ENCODE data around the gene TH.

Gene TH

DNA sequence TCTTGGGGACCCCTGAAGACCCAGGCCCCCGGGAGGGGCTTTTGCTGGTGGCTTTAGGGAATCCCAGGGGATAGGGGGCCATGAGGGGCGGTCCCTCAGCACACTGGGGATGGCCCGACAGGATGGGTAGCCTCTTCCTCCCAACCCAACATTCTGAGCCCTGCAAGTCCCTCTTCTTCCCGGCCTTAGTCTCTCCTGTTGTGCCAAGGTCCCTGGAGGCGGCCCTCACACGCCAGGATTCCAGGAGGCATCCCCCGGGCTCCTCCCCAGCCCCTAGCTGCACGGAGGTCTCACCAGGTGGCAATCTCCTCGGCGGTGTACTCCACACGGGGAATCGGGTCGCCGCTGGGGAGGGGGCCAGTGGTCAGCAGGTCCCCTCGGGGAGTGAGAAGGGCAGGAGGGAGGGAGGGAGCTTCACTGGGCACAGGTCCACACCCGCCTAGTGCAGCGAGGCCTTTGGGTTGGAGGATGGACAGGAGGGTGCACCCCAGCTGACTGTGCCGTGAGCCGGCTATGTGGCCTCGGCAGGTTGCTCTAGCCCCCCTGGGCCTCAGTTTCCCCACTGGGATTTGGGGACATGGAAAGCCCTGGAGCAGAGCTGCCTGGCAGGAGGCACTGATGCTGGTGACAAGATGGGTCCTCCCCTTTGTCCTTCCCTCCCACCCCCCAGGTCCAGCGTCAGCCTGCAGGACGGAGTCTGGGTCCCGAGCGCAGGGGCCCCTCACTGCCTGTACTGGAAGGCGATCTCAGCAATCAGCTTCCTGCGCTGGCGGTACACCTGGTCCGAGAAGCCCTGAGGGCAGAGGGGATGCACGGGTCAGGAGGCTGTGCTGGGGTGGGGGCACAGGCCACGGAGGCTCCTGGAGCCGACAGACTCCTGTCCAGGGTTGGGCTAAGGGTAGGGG, 4.2 kb downstream of the TH start:
- DNase-seq (ENCODE audit: low read depth): no peak
- no peak overlapping the region for H3K4me3 ChIP-seq (ENCODE audit: low read depth, low read length)

DNA sequence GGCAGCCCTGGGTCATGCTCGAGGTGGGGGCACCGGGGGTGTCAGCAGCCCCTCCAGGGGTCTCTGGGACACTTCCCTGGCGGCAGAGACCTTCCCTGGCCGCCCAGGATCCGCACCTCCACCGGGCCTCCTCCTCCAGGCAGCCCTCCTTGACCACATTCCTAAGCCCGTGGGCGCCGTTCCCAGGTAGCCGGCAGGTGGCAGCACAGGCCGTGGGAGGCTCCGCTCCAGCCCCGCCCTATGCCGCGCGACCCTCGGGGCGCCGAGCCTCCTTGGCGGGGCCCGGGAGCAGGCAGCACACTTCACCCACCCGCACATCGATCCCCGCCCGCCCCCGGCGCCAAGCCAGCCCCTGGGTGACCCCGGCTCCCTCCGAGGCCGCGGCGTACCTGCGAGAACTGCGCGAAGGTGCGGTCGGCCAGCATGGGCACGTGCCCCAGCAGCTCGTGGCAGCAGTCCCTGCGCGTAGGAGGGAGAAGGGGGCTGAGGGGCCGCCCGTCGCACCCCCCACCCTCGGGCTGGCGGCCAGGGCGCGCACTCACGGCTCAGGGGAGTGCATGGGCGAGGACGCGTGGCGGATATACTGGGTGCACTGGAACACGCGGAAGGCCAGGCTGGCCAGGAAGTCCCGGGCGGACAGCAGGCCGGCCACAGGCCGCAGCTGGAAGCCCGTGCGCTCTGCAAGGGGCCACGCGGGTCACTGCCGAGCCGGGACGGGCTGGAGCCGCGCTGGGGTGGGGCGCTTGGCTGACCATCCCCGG, 5.3 kb downstream of the TH start:
- DNase-seq (ENCODE audit: low read depth): no peak
- H3K4me3 ChIP-seq (ENCODE audit: low read depth, low read length): no peak overlapping the region

DNA sequence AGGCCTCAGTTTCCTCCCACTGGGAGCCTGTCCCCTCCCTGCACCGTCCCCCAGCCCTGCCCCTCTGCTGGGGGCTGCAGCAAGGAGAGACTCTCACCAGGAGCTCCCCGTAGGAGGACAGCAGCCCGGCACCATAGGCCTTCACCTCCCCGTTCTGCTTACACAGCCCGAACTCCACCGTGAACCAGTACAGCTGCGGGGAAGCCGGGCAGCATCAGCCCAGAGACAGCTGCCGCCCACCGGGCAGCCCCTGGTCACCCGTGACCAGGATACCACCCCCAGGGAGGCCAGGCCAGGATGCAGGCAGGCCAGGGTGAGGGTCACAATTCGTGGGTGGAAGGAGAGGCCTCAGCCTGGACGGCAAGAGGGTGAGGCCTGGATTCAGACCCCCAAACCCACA, 6.0 kb downstream of the TH start:
- DNase-seq (ENCODE audit: low read depth): no peak
- H3K4me3 ChIP-seq (ENCODE audit: low read depth, low read length): no peak overlapping the region

- no peak overlapping the region for H3K4me3 ChIP-seq (ENCODE audit: low read depth, low read length)
- DNase-seq (ENCODE audit: low read depth): no peak
These were observed 6.6 kb downstream of the TH start for GRCh38 chr11:2164861-2165555.

GRCh38 chr11:2164081-2164480, 7.5 kb downstream of the TH start:
- no peak overlapping the region for H3K4me3 ChIP-seq (ENCODE audit: low read depth, low read length)
- DNase-seq (ENCODE audit: low read depth): no peak

GRCh38 chr11:2163428-2163978, 8.1 kb downstream of the TH start:
- no peak for DNase-seq (ENCODE audit: low read depth)

GRCh38 chr11:2160736-2161259, 10.8 kb downstream of the TH start, which contains the start of gene INS:
Gene INS (minus strand): TSS chr11:2161209. CDS start chr11:2160971, 238 bp downstream.
- no peak for DNase-seq (ENCODE audit: low read depth)
- no peak within 1 kb of the TSS for H3K4me3 ChIP-seq (ENCODE audit: low read depth, low read length)

More at GRCh38 chr11:2163428-2163978, 8.1 kb downstream of the TH start:
- no peak overlapping the region for H3K4me3 ChIP-seq (ENCODE audit: low read depth, low read length)

GRCh38 chr11:2159536-2160413, 11.8 kb downstream of the TH start:
- no peak overlapping the region for H3K4me3 ChIP-seq (ENCODE audit: low read depth, low read length)
- no peak for DNase-seq (ENCODE audit: low read depth)

- no peak overlapping the region for H3K4me3 ChIP-seq (ENCODE audit: low read depth, low read length)
- DNase-seq (ENCODE audit: low read depth): no peak
These were observed 12.6 kb downstream of the TH start for GRCh38 chr11:2158966-2159365.

- DNase-seq (ENCODE audit: low read depth): no peak
- no peak overlapping the region for H3K4me3 ChIP-seq (ENCODE audit: low read depth, low read length)
These were observed 13.3 kb downstream of the TH start for GRCh38 chr11:2158296-2158737.

DNA sequence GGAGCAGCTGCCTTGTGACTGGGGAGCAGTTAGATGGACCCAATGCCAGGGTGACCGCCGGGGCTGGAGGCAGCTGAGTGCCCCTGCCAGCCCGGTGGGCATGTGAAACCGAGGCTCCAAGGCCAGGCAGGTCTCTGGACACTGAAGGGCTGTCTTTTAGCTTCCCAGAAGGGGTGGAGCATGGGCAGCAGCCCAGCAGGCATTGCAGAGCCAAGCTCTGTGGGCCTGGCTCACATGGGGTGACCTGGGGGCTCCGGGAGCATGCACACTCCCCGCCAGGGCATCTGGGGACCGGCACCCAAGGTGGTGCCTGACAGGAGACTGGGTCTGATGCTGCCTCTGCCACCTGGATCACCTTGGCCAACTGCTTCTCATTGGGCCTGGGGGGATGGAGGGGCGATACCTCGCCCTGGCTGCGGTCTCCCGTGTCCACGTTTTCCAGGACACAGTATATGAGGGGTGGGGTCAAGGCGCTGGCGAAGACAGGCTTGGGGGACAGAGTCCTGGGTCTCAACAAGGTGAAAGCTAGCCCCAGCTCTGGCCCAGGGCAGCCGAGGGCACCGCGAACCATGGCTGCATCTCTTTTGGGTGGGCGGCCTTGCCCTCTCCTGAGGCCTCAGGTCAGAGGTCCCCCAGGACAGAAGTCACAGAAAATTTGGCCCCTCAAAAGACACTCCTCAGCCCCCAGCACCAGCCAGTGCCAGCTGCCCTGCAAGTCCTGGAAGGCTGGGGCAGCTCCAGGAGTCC, 14.1 kb downstream of the TH start:
- H3K4me3 ChIP-seq (ENCODE audit: low read depth, low read length): no peak overlapping the region

DNA sequence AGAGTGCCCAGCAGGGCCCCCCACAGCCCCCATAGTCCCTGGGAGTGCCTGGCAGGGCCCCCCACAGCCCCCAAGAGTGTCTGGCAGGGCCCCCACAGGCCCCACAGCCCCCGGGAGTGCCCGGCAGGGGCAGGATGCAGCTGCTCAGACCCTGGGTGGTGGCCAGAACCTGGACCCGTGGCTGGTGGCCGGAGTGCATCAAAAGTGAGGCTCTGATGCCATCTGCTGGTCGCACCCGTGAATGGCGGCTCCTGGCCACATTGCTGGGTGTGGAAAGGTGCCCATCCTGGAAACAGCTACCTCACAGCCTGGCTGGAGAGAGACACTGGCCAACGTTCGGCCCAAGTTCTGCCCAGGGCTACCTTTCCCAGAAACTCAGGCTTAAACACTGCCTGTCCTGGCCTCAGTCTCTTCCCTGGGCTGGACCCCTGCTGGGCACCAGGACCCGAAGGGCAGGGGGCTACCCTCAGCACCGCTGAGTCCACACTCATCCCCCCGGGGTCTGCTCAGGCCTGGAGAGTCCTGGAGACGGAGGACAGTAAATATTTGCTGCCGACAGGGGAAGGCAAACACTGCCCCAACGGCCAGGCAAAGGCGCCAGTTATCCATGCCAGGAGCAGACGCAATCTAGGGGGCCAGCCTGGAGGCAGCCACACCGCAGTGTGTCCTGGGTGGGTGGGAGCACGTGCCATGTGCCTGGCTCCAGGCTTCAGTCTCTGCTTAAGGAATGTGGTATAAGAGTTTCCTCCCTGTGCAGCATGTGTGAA, 15.0 kb downstream of the TH start:
- no peak for DNase-seq (ENCODE audit: low read depth)
- no peak overlapping the region for H3K4me3 ChIP-seq (ENCODE audit: low read depth, low read length)

More for the DNA sequence above, 14.1 kb downstream of the TH start:
- no peak for DNase-seq (ENCODE audit: low read depth)

GRCh38 chr11:2155511-2155910, 16.1 kb downstream of the TH start:
- no peak overlapping the region for H3K4me3 ChIP-seq (ENCODE audit: low read depth, low read length)
- DNase-seq (ENCODE audit: low read depth): no peak

- no peak for DNase-seq (ENCODE audit: low read depth)
- no peak overlapping the region for H3K4me3 ChIP-seq (ENCODE audit: low read depth, low read length)
These were observed 16.7 kb downstream of the TH start for GRCh38 chr11:2154889-2155288.

- no peak overlapping the region for H3K4me3 ChIP-seq (ENCODE audit: low read depth, low read length)
- DNase-seq (ENCODE audit: low read depth): no peak
These were observed 17.4 kb downstream of the TH start for GRCh38 chr11:2154195-2154585.

DNA sequence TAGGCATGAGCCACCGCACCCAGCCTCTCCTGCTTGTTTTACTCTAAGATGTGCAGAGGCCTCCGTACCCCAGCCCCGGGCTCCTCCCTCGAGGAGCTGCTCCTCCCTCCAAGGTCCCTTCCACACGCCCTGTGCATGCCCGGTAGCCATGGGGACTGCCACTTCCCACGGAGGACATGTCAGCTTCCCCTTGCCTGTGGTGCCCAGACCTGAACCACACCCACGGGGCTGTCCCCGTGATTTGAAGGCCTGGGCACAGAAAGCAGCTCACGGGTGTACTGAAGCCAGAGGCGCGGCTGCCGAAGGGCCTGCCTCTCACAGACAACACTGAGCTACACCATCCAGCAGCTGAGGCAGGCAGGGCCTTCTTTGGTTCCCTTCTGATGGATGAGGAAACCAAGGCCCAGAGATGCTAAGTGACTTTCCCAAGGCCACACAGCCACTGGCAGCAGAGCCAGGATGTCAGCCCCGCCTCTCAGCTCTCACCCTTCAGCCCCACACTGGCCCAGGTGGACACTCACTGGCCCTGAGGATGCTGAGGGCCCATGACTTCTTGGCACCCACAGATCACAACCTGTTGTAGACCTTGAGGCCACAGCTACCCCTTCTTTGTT, 17.9 kb downstream of the TH start:
- no peak overlapping the region for H3K4me3 ChIP-seq (ENCODE audit: low read depth, low read length)
- no peak for DNase-seq (ENCODE audit: low read depth)
